ENCODE results near the gene DPYSL3. TPM values are rescaled to one million over a fixed set of nuclear protein-coding genes. Genes with fewer than 3 reads are reported as not detected.

The DPYSL3 gene
- polyA plus RNA-seq, 1 donor from 2014 or later: 689 TPM

- Histone ChIP-seq H3F3A (ENCODE audit: insufficient read depth, low read length, poor library complexity, severe bottlenecking) (no peaks in the 10 kb centered on the region), H3K4me2 (ENCODE audit: low read length) (no peak overlapping the region)
These were observed 3.0 kb upstream of the DPYSL3 start for GRCh38 chr5:147512659-147513379.

GRCh38 chr5:147510885-147511284, 1.0 kb upstream of the DPYSL3 start:
- H3K9ac ChIP-seq (ENCODE audit: low read length): no peak overlapping the region
- H3F3A ChIP-seq (ENCODE audit: insufficient read depth, low read length, poor library complexity, severe bottlenecking): no peaks in the 10 kb centered on the region
- H2AFZ ChIP-seq (ENCODE audit: low read depth, low read length): no peak overlapping the region
- H3K9me2 ChIP-seq (ENCODE audit: insufficient read depth, low read length): no peaks in the 10 kb centered on the region
- H3K79me2 ChIP-seq (replicated peaks; ENCODE audit: insufficient read depth, low read length): peaks cover 8% of the 10 kb centered on the region
- H3K36me3 ChIP-seq (ENCODE audit: insufficient read depth, low read length): no peaks in the 10 kb centered on the region
- no peak overlapping the region for H3K4me2 ChIP-seq (ENCODE audit: low read length)
- no peak overlapping the region for H3K27ac ChIP-seq (ENCODE audit: low read length)
- H3K9me3 ChIP-seq (ENCODE audit: low read length): no peaks in the 10 kb centered on the region
- H3K4me3 ChIP-seq (ENCODE audit: low read length): no peak overlapping the region
- peaks cover 18% of the 10 kb centered on the region for H3K27me3 ChIP-seq (ENCODE audit: insufficient read depth, low read depth, low read length)
- H4K20me1 ChIP-seq (ENCODE audit: insufficient read depth): no peaks in the 10 kb centered on the region
- TF ChIP-seq EZH2 (IDR thresholded peaks at IDR 0.05; ENCODE audit: borderline replicate concordance, insufficient read depth, low read length, poor library complexity, severe bottlenecking) (no peak), SMC3 (conservative IDR thresholded peaks at IDR 0.05; ENCODE audit: poor library complexity) (no peak), REST (IDR thresholded peaks at IDR 0.05; ENCODE audit: borderline replicate concordance) (no peak), MXI1 (conservative IDR thresholded peaks at IDR 0.05; ENCODE audit: poor library complexity, severe bottlenecking) (no peak), TAF1 (IDR thresholded peaks at IDR 0.05; ENCODE audit: low read depth) (no peak)

More at GRCh38 chr5:147512659-147513379, 3.0 kb upstream of the DPYSL3 start:
- H3K9me2 ChIP-seq (ENCODE audit: insufficient read depth, low read length): no peaks in the 10 kb centered on the region
- H3K9me3 ChIP-seq (ENCODE audit: low read length): no peaks in the 10 kb centered on the region
- no peak overlapping the region for H3K27ac ChIP-seq (ENCODE audit: low read length)
- H3K4me3 ChIP-seq (ENCODE audit: low read length): no peak overlapping the region
- H3K79me2 ChIP-seq (replicated peaks; ENCODE audit: insufficient read depth, low read length): peaks cover under 1% of the 10 kb centered on the region
- H3K36me3 ChIP-seq (ENCODE audit: insufficient read depth, low read length): no peaks in the 10 kb centered on the region
- no peak overlapping the region for H3K9ac ChIP-seq (ENCODE audit: low read length)
- no peak overlapping the region for H2AFZ ChIP-seq (ENCODE audit: low read depth, low read length)
- TF ChIP-seq MXI1 (conservative IDR thresholded peaks at IDR 0.05; ENCODE audit: poor library complexity, severe bottlenecking) (no peak), EZH2 (IDR thresholded peaks at IDR 0.05; ENCODE audit: borderline replicate concordance, insufficient read depth, low read length, poor library complexity, severe bottlenecking) (no peak), RAD21 (conservative IDR thresholded peaks at IDR 0.05) (no peak), SMC3 (conservative IDR thresholded peaks at IDR 0.05; ENCODE audit: poor library complexity) (no peak), POLR2AphosphoS5 (IDR thresholded peaks at IDR 0.05) (no peak), TAF1 (IDR thresholded peaks at IDR 0.05; ENCODE audit: low read depth) (no peak), REST (IDR thresholded peaks at IDR 0.05; ENCODE audit: borderline replicate concordance) (no peak), EP300 (conservative IDR thresholded peaks at IDR 0.05; ENCODE audit: poor library complexity, severe bottlenecking) (no peak), CTCF (IDR thresholded peaks at IDR 0.05; ENCODE audit: poor library complexity, severe bottlenecking) (no peak)
- no peaks in the 10 kb centered on the region for H4K20me1 ChIP-seq (ENCODE audit: insufficient read depth)
- peaks cover 18% of the 10 kb centered on the region for H3K27me3 ChIP-seq (ENCODE audit: insufficient read depth, low read depth, low read length)
